Activated CD4-positive, alpha-beta T cell treated with anti-CD3 and anti-CD28 coated beads for 36 hours (primary cell): ENCODE data around the gene MAP9. TPM values are rescaled to one million over a fixed set of nuclear protein-coding genes. Genes with fewer than 3 reads are reported as not detected.

Source experiments
- total RNA-seq, 2 experiments: library from RNA; stranded (reverse); gene quantifications; one replicate each; pipeline ENCODE4 v1.2.3, GENCODE V29; 2021

MAP9 gene
- total RNA-seq, 2 experiments from 2014 or later, result 8.0 to 8.1 TPM

Other genes starting within 250 kb of the MAP9 start
- not detected for gene NPY2R, start 168.3 kb downstream of the MAP9 start, total RNA-seq